HG03378 (cell line): ENCODE measurements around the gene TMCO4.

Experiments
- ATAC-seq: cut with Tn5 transposase; IDR thresholded peaks from one replicate; pipeline ENCODE4 v1.9.1; 2021; ENCODE audit warnings: mild to moderate bottlenecking, moderate library complexity; ENCODE audit not compliant: unreplicated experiment

Gene TMCO4

DNA sequence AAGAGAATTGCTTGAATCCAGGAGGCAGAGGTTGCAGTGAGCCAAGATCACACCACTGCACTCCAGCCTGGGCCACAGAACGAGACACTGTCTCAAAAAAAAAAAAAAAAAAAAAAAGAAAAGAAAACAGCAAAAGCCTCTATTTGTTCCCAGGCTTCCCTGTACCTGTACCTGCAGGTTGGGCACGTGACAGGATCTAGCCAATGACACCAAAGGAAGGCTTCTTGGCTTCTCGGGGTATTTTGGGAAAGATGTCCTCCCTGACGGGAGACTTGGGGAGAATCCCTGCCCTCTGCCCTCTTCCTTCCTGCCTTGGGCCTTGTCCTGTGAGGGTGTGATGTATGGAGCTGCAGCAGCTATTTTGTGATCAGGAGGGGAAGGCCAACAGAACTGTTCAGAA, 22.8 kb downstream of the TMCO4 start:
- ATAC-seq, result no peak

DNA sequence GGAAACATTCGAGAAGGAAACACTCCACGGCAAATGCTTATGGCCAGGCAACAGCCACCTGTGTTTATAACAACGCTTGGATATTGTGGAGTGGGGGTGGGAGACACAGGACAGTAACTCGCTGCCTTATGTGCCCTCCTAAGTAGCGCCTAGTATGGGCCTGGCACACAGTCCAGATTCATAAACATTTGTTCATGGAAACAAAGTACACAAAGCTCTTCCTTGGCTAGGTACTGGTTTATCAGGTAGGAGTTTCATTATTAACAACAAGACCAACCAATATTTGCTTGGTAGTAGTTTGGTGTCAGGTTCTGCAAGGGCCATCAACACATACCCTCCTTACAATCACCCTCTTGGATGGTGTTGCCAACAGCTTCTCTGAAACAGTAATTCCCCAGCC, 23.4 kb downstream of the TMCO4 start:
- no peak for ATAC-seq

DNA sequence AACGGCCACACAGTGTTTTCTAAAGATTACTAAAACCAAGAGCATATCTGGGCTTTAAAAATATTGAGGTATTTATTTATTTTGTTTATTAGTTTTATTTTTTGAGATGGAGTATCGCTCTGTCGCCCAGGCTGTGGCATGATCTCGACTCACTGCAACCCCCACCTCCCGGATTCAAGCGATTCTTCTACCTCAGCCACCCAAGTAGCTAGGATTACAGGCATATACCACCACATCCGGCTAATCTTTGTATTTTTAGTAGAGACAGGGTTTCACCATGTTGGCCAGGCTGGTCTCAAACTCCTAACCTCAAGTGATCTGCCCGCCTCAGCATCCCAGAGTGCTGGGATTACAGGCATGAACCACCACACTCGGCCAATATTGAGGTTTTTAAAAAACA, 23.9 kb downstream of the TMCO4 start:
- ATAC-seq, result no peak

DNA sequence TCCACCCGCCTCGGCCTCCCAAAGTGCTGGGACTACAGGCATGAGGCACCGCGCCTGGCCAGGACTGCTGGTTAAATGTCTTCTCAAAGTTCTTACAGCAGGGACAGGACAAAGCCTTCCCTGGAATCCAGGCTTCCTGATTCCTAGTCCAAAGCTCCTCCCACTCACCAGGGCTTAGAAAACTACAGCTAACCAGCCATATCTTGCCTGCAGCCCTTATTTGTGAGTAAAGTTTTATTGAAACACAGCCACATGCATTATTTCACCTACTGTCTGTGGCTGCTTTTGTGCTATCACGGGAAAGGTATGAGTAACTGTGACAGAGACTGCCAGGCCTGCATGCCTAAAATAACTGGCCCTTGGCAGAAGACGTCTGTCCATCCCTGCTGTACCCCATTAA, 24.4 kb downstream of the TMCO4 start:
- no peak for ATAC-seq

DNA sequence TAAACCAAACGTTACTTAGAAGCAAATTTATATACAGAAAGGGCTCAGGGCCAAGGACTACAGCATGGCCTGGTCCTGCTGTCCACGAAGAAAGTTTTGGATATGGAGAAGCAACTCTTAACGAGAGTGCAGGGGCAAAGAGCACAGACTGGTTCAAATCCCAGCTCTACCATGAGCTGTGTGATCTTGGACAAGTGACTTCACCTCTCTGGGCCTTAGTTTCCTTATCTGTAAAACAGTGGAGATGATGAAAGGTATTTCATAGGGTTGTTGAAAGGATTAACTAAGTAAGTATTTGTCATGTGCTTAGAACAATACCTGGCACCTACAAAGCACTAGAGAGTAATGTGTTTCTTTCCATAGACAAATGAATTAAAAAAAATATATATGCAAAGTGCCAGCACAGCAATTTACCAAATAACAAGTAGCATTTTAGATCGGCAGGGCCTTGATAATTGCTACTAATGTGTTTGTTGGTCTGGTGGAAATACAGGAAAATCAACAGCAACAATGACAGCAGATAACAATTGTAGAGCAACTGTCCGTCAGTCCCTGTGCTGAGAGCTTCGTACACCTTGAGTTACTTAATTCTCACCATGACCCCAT, 25.4 kb downstream of the TMCO4 start:
- ATAC-seq, result no peak

DNA sequence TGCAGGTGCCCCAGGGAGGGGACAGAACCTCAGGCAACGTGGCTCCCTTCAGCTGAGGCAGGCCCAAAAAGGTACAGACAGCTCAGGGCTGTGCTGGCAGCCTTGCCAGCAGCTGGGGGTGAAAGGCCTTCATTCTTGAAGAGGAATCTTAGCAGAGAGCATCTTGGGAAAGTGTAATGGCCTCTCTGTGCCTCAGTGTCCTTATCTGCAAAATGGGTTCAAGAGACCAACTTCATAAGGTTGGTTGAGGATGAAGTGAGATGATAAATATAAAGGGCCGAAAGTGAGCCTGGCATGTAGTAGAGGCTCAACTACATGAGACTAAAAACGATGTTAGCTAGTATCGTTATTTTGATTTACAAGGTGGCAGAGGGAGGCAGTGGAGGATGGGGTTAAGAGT, 26.2 kb downstream of the TMCO4 start:
- ATAC-seq, result no peak

DNA sequence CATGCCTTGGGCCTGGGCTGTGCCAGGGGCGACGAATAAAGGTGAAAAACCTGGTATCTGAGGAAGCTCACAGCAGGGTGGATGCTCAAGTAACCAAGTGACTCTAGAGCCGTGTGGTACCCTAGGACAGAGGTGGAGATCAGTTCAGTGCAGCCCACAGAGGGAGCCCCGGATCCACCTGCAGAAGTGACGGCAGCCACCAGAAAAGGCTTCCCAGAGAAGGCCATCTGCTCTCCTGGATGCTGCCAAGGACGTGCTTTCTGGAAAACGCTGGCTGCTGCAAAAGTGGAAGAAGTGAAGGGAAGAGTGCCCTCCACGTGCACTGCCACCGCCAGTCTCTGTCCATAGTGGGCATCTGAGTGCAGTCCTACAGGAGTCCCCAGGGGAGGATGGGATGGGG, 27.7 kb downstream of the TMCO4 start:
- ATAC-seq, result no peak

DNA sequence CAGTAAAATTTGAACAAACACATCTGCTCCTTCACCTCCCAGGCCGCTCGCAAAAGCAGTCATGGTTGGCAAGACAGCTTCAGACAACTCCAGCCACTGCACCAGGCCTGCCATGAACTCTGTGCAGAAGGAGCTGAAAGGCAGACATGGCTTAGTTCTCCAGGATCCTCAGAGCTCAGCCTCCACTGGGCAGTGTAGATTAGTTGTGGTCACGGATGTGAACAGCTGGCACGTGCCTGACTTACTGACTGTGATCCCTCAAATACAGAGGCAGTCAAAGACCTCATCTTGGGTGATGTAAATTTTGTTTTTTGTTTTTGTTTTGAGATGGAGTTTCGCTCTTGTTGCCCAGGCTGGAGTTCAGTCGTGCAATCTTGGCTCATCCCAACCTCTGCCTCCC, 28.4 kb downstream of the TMCO4 start:
- no peak for ATAC-seq

DNA sequence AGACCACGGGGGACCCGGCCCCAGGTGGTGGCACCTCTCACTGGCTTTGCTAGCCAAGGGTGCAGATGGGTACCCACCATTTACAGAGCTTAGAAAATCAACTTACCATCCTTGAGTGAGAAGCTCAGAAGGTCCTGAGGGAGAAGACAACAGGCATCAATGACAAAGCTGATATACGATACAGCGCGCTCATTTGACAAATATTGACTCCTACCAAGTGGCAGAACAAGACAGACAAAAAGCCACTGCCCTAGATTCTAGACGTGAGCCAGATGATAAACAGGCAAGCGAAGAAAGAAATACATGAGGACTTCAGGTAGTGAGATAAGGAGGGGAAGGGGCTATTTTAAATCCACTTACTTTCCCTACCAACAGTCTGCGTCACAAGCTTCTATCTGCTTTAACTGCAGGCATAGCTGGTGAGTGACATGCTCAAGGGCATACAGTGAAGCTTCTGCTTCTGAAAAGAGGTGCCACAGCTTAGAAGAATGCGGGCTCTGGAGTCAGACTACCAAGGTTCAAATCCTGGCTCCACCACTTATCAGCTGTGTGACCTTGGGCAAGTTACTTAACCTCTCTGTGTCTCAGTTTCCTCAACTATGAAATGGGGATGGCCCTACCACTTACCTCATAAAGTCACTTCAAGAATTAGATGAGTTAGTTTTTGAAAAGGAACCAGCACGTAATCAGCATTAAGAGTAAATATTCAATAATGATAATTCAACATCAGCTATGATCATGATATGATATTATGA, 29.1 kb downstream of the TMCO4 start:
- ATAC-seq, result no peak

DNA sequence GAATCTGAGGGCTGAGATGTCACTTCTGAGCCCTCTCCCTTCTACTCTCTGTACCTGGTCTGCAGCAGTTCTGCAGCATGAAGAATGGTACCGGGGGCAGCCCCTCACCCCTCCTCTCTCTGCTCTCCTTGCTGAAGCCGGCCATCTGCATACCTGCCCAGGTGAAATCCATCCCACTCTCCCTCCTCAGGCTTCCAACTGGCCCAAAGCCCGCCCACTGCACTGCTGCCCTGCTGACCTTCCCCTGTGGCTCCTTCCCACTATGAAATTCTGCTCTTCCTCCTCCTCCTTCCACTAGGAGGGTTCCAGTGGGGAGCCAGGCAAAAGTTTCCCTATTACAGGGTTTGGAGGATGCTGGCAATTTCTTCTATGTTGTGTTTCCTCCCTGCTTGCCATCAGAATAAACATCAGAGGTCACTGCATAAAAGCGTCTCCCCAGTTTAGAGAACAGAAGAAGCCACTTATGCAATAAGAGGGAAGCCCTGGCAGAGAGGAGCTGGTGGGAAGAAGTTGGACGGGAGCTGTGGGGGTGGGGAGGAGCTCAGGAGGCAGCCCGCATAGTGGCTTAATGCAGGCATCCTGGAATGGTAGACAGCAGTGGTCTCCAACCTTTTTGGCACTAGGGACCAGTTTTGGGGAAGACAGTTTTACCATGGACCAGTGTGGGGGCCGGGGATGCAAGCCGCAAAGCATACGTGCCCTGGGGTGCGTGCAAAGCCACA, 30.3 kb downstream of the TMCO4 start:
- no peak for ATAC-seq

DNA sequence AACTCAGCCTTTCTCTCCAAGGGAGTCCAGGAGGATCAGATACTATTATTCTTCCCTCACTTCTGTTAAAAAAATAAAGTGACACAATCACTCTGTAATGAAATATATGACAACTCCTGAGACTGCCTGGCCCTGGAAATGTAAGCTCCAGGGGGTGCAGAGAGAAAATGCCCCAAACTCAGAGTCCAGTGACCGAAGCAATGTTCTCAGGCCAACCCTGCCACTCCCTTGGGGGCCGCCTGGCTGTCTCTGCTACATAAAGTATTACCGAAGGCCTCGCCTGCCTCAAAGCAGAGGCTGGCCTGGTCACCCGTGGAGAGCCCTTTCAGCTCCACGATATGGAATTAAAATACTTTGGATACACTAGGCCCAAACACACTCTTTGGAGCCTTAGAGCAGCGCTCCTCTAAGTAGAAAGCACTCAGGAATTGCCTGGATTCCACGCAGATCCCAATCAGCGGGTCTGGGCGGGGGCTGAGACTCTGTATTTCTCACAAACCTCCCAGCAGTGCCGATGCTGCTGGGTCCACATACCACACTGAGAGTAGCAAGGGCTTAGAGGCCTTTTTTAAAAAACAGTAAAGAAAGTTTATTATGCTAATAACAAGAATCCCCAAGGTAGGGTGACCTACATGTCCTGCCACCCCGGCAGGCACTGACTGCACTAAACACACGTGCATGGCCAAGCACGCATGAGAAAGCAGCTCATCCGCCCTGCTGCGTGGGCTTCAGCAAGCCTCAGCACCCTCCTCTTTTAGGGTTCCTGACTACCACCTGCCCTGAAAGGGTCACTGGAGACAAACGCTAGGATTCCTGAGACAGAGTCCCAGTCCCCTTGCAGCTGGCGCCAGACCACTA, 31.1 kb downstream of the TMCO4 start:
- no peak for ATAC-seq

DNA sequence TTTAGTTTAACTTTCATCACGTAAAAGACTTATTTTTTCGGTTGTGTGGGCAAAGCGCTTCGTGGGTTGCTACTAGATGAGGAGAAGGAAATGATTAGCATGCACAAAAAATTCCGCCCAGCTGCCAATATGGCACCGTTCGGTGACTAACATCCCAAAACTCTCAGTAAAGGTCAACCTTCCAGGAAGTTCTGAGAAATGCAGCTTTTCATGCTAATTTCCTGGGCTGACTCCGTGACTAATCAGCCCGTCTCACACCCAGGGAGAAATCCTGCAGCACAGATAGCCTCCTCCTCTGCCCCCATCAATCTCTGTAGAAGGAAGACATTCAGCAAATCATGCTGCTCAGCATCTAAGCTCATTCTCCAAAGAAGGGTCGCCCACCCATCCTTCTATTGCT, 34.1 kb downstream of the TMCO4 start:
- no peak for ATAC-seq

DNA sequence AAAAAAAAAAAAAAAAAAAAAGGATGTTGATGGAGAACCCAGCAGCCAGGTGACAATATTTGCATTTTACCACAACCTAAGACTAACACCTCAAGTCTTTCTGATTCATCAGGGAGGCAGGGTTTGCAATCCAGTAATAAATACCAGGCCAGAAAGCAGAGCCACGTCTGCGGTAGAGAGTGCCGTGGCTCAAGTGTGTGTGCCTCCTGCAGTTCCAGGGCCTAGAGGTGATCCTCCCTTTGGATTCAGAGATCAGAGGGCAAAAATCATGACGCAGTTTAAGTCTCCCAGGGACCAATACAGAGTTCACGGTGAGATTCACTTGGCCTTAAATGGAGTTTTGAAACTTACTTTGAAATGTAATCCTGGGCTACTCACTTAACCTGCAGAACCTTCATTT, 34.9 kb downstream of the TMCO4 start:
- ATAC-seq, result no peak

DNA sequence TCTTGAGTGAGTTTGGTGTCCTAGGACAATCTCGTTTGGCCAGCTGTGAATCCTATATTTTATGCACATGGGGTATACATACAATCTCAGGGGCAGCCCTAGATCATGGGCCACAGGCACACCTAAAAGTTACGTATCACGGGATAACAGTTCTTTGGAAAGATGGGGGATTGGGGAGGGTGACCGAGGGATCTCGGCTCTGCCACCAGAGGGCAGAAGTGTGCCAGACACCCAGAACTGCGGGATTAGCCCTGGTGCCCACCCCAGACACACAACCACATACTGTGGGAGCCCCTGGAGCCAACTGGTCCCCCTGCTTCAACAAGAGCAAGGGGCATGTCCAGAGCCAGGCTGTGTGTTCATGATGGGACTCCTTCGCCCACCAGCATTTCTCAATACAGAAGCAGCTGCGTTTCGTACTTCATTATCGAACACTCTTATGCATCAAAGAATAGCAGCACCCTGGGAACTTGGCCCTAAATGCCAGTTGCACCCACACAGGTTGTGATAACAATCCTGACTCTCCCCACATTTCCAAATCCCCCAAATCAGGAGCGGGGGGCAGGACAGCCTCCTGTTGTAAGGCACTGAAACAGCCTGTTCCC, 37.4 kb downstream of the TMCO4 start:
- no peak for ATAC-seq

DNA sequence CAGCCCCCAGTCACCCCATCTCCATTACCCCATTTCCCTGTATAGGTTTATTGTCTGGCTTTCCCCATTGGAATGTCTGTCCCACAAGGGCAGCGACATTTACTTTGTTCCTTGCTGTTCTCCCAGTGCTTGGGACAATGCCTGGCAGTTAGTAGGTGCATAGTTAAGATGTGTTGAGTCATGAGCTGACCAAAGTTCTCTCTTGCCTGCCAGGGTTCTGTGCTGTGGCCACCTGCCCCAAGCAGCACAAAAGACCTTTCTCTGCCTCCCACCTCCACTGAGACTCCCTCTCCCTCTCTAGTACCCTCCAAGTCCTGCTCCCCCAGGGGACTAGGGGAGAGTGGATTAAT, 40.0 kb downstream of the TMCO4 start:
- no peak for ATAC-seq

DNA sequence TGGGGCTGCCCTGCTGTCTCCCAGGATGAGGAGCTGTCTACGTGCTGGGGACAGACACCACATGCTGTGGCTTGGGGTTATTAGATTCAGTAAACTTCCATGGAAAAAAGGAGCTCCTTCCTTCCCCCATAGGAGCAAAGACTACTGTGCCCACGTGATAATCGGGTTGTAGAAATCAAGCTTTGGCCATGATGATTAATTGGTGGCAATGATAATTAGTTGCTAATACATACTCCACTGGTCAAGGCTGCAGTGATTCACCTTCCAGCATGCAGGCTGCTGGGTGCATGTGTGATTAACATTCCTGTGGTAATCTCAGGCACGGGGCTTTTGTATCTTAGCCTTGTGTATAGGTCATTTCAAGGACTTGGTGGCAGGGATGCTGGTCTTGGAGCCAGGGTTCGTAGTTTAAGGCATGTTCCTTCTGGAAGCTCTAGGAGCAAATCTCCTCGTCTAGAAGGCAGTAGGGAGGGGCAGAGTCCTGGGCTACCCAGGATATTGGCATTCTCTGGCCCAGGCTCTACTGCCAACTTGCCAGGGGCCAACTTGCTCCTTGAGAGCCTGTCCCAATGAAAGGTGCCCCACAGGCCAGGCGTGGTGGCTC, 41.4 kb downstream of the TMCO4 start:
- ATAC-seq, result no peak

DNA sequence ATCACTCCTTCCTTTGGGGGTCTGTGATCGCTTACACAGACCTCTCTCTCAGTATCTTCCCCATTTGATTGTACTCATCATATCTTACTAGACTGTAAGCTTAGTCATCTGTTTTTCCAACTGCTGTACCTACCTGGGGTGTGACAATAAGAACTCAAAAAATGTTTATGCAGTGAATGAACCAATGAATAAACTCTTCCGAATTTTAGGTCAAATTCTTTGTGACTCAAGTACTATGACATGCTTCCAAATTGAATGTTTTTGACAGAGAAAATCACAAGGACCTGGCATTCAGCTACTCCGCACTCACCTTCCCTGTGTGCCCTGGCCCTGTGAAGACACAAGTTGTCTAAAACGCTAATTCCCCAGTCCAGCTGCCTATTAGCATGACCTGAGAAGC, 42.1 kb downstream of the TMCO4 start:
- ATAC-seq, result no peak

DNA sequence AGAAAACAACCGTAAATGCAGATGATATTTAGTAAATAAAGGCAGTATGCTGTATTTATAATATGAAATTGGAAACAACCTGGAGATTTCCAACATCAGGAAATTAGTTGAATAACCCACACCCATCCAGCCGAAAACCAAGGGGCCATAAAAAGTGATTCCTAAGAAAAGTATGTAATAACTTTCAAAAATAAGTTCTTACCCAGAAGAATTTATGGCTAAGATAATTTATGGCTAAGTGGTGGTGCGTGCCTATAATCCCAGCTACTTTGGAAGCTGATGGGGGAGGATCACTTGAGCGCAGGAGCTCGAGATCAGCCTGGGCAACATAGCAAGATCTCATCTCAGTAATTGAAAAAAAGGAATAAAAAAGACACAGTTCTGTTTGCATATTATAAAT, 43.2 kb downstream of the TMCO4 start:
- ATAC-seq, result no peak

DNA sequence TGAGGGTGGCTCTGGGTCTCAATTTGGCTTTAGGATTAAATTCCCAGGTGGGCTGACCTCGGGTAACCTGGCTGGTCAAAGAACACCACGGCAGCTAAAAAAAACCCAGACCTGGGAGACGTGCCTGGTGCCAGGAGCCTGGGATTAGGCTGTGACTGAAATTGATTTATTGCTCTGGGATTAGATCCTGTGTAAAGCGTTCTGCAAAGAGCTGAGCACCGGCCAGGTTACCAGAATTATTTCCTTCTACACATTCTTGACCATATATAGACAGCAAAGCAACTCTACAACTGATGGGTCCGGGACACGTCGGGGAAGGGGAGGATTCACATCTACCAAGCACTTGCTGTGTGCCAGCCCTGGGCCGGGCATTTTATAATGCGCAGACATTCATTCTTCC, 45.2 kb downstream of the TMCO4 start:
- ATAC-seq, result no peak

DNA sequence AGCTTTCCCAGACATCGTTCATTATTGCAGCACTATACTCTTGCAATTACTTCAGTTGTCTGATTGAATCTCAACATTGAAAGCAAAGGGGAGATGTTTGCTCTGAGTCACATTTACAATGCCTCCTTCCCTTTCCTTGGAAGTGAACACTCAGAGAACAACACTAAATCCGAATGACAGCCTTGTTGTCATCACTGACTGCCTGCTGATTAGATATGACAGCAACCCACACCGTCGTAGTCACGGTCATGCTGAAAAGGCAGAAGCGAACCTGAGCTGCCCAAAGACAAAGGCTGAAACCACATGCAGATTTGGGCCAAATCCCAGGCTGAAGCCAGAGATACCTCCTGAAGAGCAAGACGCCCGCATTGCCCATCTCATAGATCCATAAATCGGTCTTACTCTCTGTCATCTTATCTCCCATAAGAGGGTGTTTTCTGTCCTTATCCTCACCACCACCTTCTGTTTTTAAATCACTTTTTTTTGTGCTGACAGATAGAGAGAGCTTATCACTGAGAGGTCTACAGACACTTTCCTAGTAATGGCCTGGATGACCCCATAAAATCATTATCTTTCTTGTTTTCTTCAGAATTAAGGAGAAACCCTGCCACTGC, 47.5 kb downstream of the TMCO4 start:
- ATAC-seq, result no peak
